Coronary artery (tissue), 2 donors: Measurements from ENCODE around the gene DKC1.

ENCODE experiments used
- DNase-seq: peaks from one replicate; pipeline ENCODE4 v3.0.0-alpha.2; 2017; ENCODE audit warnings: low spot score
- H3K27ac ChIP-seq, 2 donors: fragments of 200-600 bp; sonication (generic); one replicate each; pipeline ENCODE4 v1.5.1; 2016 to 2019
- H3K4me3 ChIP-seq: fragments of 200-600 bp; sonication (generic); 2 replicates; pipeline ENCODE4 v1.5.1; 2016; ENCODE audit warnings: mild to moderate bottlenecking, moderate library complexity
- TF ChIP-seq, protein P1 (sequence below): fragments of 200-600 bp; sonication (generic); IDR thresholded peaks from one replicate; pipeline ENCODE4 v1.5.1; 2019; ENCODE audit warnings: antibody characterized with exemption

The DKC1 gene

DNA sequence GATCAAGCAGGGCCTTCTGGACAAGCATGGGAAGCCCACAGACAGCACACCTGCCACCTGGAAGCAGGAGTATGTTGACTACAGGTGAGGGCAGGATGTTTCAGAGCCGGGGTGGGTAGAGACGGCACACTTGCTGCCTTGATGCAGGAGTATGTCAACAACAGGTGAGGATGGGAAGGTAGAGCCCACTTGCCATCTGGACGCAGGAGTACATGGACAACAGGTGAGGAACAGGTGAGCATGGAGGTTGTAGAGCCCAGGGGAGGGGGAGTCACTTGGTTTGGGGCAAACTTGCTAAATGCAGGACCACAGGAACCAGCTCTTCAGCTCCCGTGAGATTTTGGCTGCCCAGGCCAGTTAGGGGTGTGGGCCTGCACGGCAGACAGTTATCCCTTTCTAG lies 12.0 kb downstream of the DKC1 start:
- TF ChIP-seq, protein P1, sequence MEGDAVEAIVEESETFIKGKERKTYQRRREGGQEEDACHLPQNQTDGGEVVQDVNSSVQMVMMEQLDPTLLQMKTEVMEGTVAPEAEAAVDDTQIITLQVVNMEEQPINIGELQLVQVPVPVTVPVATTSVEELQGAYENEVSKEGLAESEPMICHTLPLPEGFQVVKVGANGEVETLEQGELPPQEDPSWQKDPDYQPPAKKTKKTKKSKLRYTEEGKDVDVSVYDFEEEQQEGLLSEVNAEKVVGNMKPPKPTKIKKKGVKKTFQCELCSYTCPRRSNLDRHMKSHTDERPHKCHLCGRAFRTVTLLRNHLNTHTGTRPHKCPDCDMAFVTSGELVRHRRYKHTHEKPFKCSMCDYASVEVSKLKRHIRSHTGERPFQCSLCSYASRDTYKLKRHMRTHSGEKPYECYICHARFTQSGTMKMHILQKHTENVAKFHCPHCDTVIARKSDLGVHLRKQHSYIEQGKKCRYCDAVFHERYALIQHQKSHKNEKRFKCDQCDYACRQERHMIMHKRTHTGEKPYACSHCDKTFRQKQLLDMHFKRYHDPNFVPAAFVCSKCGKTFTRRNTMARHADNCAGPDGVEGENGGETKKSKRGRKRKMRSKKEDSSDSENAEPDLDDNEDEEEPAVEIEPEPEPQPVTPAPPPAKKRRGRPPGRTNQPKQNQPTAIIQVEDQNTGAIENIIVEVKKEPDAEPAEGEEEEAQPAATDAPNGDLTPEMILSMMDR: no peak

DNA sequence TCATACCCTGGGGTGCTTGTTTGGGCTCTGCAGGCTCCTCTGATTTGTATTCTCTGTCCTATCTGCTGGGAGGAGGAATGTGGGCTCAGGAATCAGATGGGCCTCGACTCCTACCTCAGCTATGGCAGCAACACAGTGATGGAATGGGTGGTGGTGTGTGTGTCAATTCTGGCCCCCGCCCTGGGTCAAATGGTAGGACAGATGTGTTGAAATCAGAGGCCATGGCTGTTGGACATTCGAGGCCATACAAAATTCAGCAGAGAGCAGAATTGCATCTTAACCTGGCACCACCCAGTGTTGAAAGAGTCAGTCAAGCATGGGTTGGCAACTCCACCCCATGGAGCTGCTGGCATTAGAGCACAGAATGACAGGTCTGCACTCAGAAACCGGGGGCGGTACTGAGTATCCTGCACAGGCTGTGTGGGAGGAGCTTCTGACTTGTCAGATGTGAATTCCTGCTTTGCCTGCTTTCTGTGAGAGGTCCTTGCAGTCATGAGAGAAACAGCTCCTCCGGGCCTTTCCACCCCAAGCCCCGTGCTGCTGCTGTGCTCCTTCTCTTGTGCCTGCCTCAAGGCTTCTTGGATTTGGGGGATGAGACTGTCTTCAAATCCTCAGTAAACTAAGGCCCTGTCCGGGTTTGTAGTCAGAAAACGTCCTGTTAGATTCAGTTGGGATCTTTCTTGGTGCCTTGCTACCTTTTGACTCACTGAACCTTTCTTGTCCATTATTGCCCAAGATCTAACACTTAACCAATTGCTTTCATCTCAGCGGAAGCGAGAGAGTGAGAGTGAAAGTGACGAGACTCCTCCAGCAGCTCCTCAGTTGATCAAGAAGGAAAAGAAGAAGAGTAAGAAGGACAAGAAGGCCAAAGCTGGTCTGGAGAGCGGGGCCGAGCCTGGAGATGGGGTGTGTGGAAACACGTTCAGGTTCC lies 13.0 kb downstream of the DKC1 start:
- Histone ChIP-seq H3K4me3 (no peak overlapping the region), H3K27ac (no peak overlapping the region)
- no peak for DNase-seq
- TF ChIP-seq, protein P1: no peak

More for the DNA sequence above, 12.0 kb downstream of the DKC1 start:
- Histone ChIP-seq H3K27ac (no peak overlapping the region), H3K4me3 (no peak overlapping the region)
- no peak for DNase-seq

DNA sequence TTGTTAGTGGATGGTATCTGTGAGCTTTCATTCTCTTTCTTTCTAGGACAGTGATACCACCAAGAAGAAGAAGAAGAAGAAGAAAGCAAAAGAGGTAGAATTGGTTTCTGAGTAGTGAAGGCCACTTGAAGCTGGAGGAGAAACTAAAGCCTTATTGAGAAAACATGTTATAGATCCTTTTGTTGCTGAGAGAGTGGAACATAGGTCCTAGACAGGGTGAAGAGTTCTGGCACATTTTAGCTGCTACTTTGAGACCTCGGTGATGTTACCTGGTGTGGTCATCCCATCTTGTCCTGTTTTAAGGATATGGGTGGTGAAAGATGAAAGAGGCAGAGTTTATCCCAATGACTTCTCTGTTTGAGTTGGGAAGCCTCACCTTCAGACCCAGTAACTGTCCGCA lies 14.1 kb downstream of the DKC1 start:
- Histone ChIP-seq H3K4me3 (no peak overlapping the region), H3K27ac (no peak overlapping the region)
- no peak for DNase-seq
- TF ChIP-seq, protein P1: no peak

DNA sequence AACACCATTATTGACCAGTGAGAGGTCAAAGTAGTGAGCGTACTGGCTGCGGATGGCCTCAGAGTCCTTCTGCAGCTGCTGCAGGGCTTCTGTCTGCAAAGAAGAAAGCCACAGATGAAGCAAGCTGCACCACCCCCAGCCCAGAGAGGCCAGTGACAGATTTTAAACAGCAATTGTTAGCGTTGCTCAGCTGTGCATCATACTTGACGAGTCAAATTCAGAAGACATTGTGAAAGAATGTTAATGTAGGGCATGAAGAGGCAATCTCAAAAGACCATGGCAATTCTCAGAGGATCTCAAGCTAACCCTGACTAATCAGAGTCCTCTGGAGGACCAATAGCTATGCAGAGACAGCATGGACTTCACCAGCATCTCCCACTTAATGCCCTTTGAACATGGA lies 16.6 kb downstream of the DKC1 start:
- no peak overlapping the region for H3K4me3 ChIP-seq
- TF ChIP-seq, protein P1: no peak
- DNase-seq: no peak
- no peak overlapping the region for H3K27ac ChIP-seq

DNA sequence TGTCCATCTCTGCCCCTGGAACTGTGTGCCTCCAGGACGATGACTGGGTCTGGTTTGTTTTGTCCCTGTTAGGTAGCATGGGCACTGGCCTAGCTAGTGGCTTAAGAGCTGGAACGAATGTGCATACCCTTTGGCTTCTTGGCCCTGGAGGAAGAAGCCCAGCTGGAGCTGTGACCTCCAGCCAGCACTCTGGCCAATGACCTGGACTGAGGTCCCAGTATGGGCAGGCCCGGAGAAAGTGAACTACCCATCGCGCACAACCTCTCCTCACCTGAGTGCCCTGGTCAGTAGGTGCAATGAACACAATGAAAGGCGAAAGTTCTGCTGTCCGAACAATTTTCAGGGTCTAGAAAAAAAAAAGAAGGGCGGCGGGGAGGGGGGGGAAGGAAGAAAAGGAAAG lies 18.3 kb downstream of the DKC1 start:
- H3K27ac ChIP-seq: no peak overlapping the region

DNA sequence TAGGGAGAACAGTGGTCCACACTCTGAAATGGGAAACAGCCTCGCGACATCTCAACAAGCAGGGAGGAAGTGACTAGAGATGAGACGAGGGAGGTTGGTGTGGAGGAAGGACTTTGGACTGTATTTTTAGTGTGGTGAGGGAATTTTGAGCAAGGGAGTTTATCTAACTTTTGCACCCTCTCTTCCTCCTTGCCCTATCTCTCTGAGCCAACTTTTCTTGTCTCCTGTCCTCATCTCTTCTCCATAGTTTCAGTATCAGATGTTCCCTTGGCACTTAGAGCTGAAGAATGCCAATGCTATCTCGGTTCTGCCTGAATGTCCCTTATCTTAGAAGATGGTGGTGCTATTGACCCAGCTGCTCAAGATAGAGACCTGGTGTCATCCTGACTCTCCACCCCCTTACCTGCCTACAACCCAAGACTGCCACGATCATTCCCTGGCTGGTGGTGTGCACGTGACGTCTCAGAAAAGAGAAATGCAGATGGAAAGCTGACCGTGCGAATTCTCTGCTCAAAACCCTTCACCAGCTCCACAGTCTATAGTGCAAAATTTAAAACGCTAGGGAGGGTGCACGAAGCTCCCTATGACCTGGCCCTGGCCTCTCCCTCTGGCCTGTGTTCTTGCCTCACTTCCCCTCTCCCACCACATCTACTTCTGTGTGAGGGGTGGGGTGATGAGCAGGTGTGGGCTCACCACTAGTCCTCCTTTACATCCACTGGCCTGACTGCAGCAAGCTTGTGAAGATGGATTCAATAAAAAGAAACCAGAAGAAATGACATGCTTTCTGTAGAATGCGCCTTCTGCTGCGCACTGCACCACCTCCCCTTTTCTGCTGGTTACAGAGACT lies 21.7 kb downstream of the DKC1 start:
- TF ChIP-seq, protein P1: no peak

More for the DNA sequence above, 18.3 kb downstream of the DKC1 start:
- no peak overlapping the region for H3K4me3 ChIP-seq
- TF ChIP-seq, protein P1: no peak
- no peak for DNase-seq

More for the DNA sequence above, 21.7 kb downstream of the DKC1 start:
- no peak overlapping the region for H3K4me3 ChIP-seq
- no peak for DNase-seq
- H3K27ac ChIP-seq: no peak overlapping the region
